ENCODE results near the gene TMEM54. TPM values are rescaled to one million over a fixed set of nuclear protein-coding genes. Genes with fewer than 3 reads are reported as not detected.

TMEM54 gene
- total and polyA plus RNA-seq, 7 donors, result 47.4 to 799 (median 135) TPM

DNA sequence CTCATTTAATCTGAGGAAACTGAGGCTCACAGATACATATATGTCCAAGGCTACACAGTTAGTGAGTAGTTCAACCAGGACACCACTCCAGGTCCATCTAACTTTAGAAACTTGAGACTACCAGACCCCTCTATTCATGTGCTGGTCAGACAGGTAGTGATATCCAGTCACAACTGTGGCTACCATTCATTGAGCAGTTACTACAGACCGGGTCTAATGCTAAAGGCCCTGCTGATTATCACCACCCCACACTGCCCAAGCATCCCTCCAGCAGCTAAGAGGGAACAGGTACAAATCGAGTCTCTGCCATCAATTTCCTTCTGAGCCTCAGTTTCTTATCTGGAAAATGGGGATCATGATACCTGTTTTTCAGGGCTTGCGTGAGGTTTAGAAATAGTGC, 9.6 kb downstream of the TMEM54 start:
- H3K4me1 ChIP-seq, result peaks cover 0 to 17% (median 15%) of the 10 kb centered on the region in 4 donors
- no peak overlapping the region for H3K27ac ChIP-seq
- WGBS, 2 donors, result 94 to 95% methylated on average over 3 of the region's 3 CpGs
- no peaks in the 10 kb centered on the region for H3K9me3 ChIP-seq
- TF ChIP-seq, protein P1, sequence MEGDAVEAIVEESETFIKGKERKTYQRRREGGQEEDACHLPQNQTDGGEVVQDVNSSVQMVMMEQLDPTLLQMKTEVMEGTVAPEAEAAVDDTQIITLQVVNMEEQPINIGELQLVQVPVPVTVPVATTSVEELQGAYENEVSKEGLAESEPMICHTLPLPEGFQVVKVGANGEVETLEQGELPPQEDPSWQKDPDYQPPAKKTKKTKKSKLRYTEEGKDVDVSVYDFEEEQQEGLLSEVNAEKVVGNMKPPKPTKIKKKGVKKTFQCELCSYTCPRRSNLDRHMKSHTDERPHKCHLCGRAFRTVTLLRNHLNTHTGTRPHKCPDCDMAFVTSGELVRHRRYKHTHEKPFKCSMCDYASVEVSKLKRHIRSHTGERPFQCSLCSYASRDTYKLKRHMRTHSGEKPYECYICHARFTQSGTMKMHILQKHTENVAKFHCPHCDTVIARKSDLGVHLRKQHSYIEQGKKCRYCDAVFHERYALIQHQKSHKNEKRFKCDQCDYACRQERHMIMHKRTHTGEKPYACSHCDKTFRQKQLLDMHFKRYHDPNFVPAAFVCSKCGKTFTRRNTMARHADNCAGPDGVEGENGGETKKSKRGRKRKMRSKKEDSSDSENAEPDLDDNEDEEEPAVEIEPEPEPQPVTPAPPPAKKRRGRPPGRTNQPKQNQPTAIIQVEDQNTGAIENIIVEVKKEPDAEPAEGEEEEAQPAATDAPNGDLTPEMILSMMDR (IDR thresholded peaks at IDR 0.05), result no peak
- no peak for TF ChIP-seq EP300 (IDR thresholded peaks at IDR 0.05)
- TF ChIP-seq POLR2AphosphoS5 (IDR thresholded peaks at IDR 0.05), result no peak
- TF ChIP-seq POLR2A (IDR thresholded peaks at IDR 0.05), result no peak
- H3K36me3 ChIP-seq, result no peaks in the 10 kb centered on the region
- H3K4me3 ChIP-seq, result no peak overlapping the region
- intact Hi-C loops (cut with DNase I), result no loop called here
- peaks cover 19 to 55% (median 41%) of the 10 kb centered on the region in 3 donors for H3K27me3 ChIP-seq
- DNase-seq, result no peak

- Histone ChIP-seq H3K4me1 (peaks cover 0 to 20% (median 19%) of the 10 kb centered on the region in 4 donors), H3K36me3 (no peaks in the 10 kb centered on the region), H3K9me3 (no peaks in the 10 kb centered on the region), H3K27ac (no peak overlapping the region), H3K27me3 (peaks cover 24 to 59% (median 45%) of the 10 kb centered on the region in 3 donors), H3K4me3 (no peak overlapping the region)
- TF ChIP-seq POLR2AphosphoS5 (IDR thresholded peaks at IDR 0.05) (no peak), EP300 (IDR thresholded peaks at IDR 0.05) (no peak), POLR2A (IDR thresholded peaks at IDR 0.05) (no peak)
- TF ChIP-seq, protein P1 (IDR thresholded peaks at IDR 0.05), result no peak
- intact Hi-C loops (cut with DNase I), result no loop called here
- DNase-seq, result no peak
- WGBS, 2 donors, result 94 to 97% methylated on average over 1 of the region's 1 CpG
These were observed 10.0 kb downstream of the TMEM54 start for GRCh38 chr1:32891241-32891570.

GRCh38 chr1:32890516-32891240, 10.5 kb downstream of the TMEM54 start:
- no peak for TF ChIP-seq POLR2A (IDR thresholded peaks at IDR 0.05)
- WGBS, 2 donors, result 86 to 89% methylated on average over 7 of the region's 7 CpGs
- no peaks in the 10 kb centered on the region for H3K9me3 ChIP-seq
- H3K27ac ChIP-seq, result no peak overlapping the region
- H3K4me1 ChIP-seq, result peaks cover 0 to 24% (median 22%) of the 10 kb centered on the region in 4 donors
- H3K36me3 ChIP-seq, result no peaks in the 10 kb centered on the region
- H3K4me3 ChIP-seq, result no peak overlapping the region
- DNase-seq, result peak; percentile 30
- H3K27me3 ChIP-seq, result peaks cover 29 to 64% (median 50%) of the 10 kb centered on the region in 3 donors
- intact Hi-C loops (cut with DNase I), result no loop called here

DNA sequence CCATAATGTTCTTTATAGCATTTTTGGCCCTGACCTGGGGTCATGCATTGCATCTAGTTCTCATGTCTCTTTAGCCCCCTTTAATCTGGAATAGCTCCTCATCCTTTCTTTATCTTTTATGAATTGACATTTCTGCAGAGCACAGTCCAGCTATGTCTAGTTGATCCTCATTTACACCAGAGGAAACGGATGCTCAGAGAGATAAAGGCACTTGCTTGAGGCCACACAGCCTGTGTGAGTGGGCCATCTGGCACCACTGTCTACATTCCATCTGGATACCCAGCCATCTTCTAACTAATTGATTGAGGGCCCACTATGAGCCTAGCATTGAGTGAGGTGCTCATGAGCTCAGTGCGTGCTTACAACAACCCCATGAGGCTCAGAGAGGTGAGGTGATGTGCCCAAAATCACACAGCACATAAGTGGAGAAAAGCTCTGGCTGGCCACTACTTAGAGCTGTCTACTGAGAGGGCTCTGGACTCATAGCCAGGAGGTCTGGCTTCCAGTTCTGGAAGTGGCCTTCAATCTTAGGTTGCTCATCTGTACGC, 11.4 kb downstream of the TMEM54 start:
- Histone ChIP-seq H3K27ac (no peak overlapping the region), H3K36me3 (no peaks in the 10 kb centered on the region), H3K4me3 (no peak overlapping the region), H3K9me3 (no peaks in the 10 kb centered on the region), H3K4me1 (peaks cover 0 to 24% (median 22%) of the 10 kb centered on the region in 4 donors), H3K27me3 (peaks cover 31 to 73% (median 59%) of the 10 kb centered on the region in 3 donors)
- DNase-seq, result peak; percentile 4
- TF ChIP-seq POLR2A (IDR thresholded peaks at IDR 0.05) (no peak), EP300 (IDR thresholded peaks at IDR 0.05) (no peak)
- TF ChIP-seq, protein P1 (IDR thresholded peaks at IDR 0.05), result no peak
- 90 to 96% methylated on average over 3 of the region's 3 CpGs for WGBS, 2 donors
- intact Hi-C loops (cut with DNase I), result no loop called here

DNA sequence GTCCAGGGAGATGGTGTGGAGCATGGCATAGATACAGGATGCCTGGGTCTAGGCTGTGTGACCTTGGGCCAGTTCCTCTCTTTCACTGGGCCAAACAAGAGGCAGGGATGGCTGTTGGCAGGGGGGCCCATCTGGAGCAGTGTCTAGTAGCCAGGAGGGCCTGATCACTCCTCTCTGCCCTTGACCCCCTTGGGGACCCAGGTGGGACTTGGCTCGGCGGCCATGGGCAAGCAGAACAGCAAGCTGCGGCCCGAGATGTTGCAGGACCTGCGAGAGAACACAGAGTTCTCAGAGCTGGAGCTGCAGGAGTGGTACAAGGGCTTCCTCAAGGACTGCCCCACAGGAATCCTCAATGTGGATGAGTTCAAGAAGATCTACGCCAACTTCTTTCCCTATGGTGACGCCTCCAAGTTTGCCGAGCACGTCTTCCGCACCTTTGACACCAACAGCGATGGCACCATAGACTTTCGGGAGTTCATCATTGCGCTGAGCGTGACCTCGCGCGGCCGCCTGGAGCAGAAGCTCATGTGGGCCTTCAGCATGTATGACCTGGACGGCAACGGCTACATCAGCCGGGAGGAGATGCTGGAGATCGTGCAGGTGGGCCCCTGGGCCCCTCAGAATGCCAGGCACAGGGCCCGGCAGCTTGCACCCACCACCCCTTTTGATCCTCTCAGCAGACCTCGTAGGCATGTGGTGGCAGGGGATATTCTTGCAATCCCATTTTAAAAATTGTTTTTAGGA, 12.3 kb downstream of the TMEM54 start:
- no peak for DNase-seq
- intact Hi-C loops (cut with DNase I), result no loop called here

More for the DNA sequence above, 12.3 kb downstream of the TMEM54 start:
- Histone ChIP-seq H3K9me3 (no peaks in the 10 kb centered on the region), H3K4me1 (peaks cover 0 to 22% (median 19%) of the 10 kb centered on the region in 4 donors), H3K4me3 (no peak overlapping the region), H3K27ac (no peak overlapping the region), H3K27me3 (peaks cover 29 to 76% (median 62%) of the 10 kb centered on the region in 3 donors), H3K36me3 (no peaks in the 10 kb centered on the region)
- 93 to 95% methylated on average over 24 of the region's 24 CpGs for WGBS, 2 donors
- TF ChIP-seq POLR2AphosphoS5 (IDR thresholded peaks at IDR 0.05) (no peak), POLR2A (IDR thresholded peaks at IDR 0.05) (no peak), EP300 (IDR thresholded peaks at IDR 0.05) (no peak)
- TF ChIP-seq, protein P1 (IDR thresholded peaks at IDR 0.05), result no peak

Measured in sigmoid colon (tissue), 7 donors.